SK-N-SH (cell line): ENCODE measurements around the gene DDX28. TPM values are rescaled to one million over a fixed set of nuclear protein-coding genes. Genes with fewer than 3 reads are reported as not detected.
A peak's percentile ranks its signal among the peaks of the same experiment; 100 is the strongest.

Source experiments
- CTCF ChIA-PET: fragments of 300-600, 350-600 bp; formaldehyde crosslinking; extraction: SDS; loops from one replicate; lab custom pipeline; 2021; lab: Yijun Ruan, JAX
- POLR2A ChIA-PET: fragments of 350-600 bp; sonication (Branson Sonifier 250); formaldehyde crosslinking; extraction: SDS; loops from one replicate; lab custom pipeline; 2020; ENCODE audit warnings: antibody characterized with exemption, inconsistent platforms; lab: Yijun Ruan, JAX
- DNase-seq: peaks from one replicate; pipeline ENCODE4 v3.0.0; 2012
- H2AFZ ChIP-seq: fragments of 200-600 bp; sonication (generic); 2 replicates; pipeline ENCODE4 v1.8.1; 2016; ENCODE audit warnings: antibody characterized with exemption, mild to moderate bottlenecking, low read depth
- H3F3A ChIP-seq: fragments of 200-600 bp; sonication (generic); replicated peaks from 2 replicates; pipeline ENCODE3; 2016; ENCODE audit warnings: antibody characterized with exemption, mild to moderate bottlenecking; ENCODE audit not compliant: insufficient read depth
- H3K27ac ChIP-seq, 2 experiments: fragments of 200-500 bp in 1 of 2; fragments of 200-600 bp in 1 of 2; sonication (Bioruptor generic) in 1 of 2; sonication (generic), shearing (Covaris generic) in 1 of 2; 2 replicates each; pipeline versions ENCODE4 v1.5.1 to v1.6.1; 2014 to 2016; ENCODE audit warnings: low read depth in 2 of 2, inconsistent platforms in 1 of 2, low read length in 1 of 2, mild to moderate bottlenecking in 1 of 2, mixed read lengths in 1 of 2
- H3K27me3 ChIP-seq: fragments of 200-600 bp; sonication (generic), shearing (Covaris generic); 2 replicates; pipeline ENCODE4 v1.6.1; 2016; ENCODE audit warnings: mixed run types; ENCODE audit not compliant: insufficient read depth
- H3K36me3 ChIP-seq, 2 experiments: fragments of 200-500 bp in 1 of 2; fragments of 200-600 bp in 1 of 2; sonication (Bioruptor generic) in 1 of 2; sonication (generic) in 1 of 2; replicated peaks in 1 of 2; 2 replicates each; pipeline versions ENCODE3 to v1.5.1; 2014 to 2016; ENCODE audit warnings: low read length in 1 of 2, mild to moderate bottlenecking in 1 of 2; ENCODE audit not compliant: insufficient read depth in 2 of 2, control insufficient read depth in 1 of 2
- H3K4me1 ChIP-seq, 2 experiments: fragments of 200-500 bp in 1 of 2; fragments of 200-600 bp in 1 of 2; sonication (Bioruptor generic) in 1 of 2; sonication (generic), shearing (Covaris generic) in 1 of 2; 2 replicates each; pipeline versions ENCODE4 v1.5.1 to v1.6.1; 2014 to 2016; ENCODE audit warnings: low read depth in 1 of 2, low read length in 1 of 2, mixed run types in 1 of 2; ENCODE audit not compliant: insufficient read depth in 2 of 2, control insufficient read depth in 1 of 2
- H3K4me2 ChIP-seq: fragments of 200-600 bp; sonication (generic), shearing (Covaris generic); 2 replicates; pipeline ENCODE4 v1.6.1; 2017; ENCODE audit warnings: mixed run types
- H3K4me3 ChIP-seq, 2 experiments: fragments of 200-500 bp in 1 of 2; fragments of 200-600 bp in 1 of 2; sonication (Bioruptor generic) in 1 of 2; sonication (generic), shearing (Covaris generic) in 1 of 2; 2 replicates each; pipeline versions ENCODE4 v1.5.1 to v1.8.1; 2014 to 2016; ENCODE audit warnings: low read depth in 2 of 2, inconsistent platforms in 1 of 2, low read length in 1 of 2, mild to moderate bottlenecking in 1 of 2, mixed read lengths in 1 of 2, moderate library complexity in 1 of 2
- H3K79me2 ChIP-seq: fragments of 200-600 bp; sonication (generic); 2 replicates; pipeline ENCODE4 v1.8.1; 2017; ENCODE audit warnings: mild to moderate bottlenecking; ENCODE audit not compliant: insufficient read depth
- H3K9ac ChIP-seq: fragments of 200-600 bp; sonication (generic); 2 replicates; pipeline ENCODE4 v1.6.1; 2017; ENCODE audit warnings: mixed run types
- H3K9me2 ChIP-seq: fragments of 200-600 bp; sonication (generic); 2 replicates; pipeline ENCODE4 v1.6.1; 2017; ENCODE audit warnings: mixed run types
- H3K9me3 ChIP-seq: fragments of 200-600 bp; sonication (generic); 2 replicates; pipeline ENCODE4 v1.6.1; 2017; ENCODE audit warnings: mixed run types, mild to moderate bottlenecking, moderate library complexity
- H4K20me1 ChIP-seq: fragments of 200-600 bp; sonication (generic); 2 replicates; pipeline ENCODE4 v1.6.1; 2017; ENCODE audit warnings: mild to moderate bottlenecking, mixed run types; ENCODE audit not compliant: insufficient read depth
- CTCF ChIP-seq: fragments of 200-600 bp; sonication (generic); IDR thresholded peaks from 2 replicates; pipeline ENCODE4 v1.6.1; 2017; ENCODE audit warnings: antibody characterized with exemption, mild to moderate bottlenecking, moderate library complexity
- ELF1 ChIP-seq: IDR thresholded peaks from 2 replicates; pipeline ENCODE4 v1.4.0; 2012
- EP300 ChIP-seq, 2 experiments: IDR thresholded peaks; 2 replicates each; pipeline versions ENCODE4 v1.4.0 to v1.6.1; 2012; ENCODE audit warnings: borderline replicate concordance in 1 of 2, low read depth in 1 of 2, low read length in 1 of 2
- EZH2phosphoT487 ChIP-seq: fragments of 200-600 bp; sonication (generic); IDR thresholded peaks from 2 replicates; pipeline ENCODE4 v1.6.1; 2017; ENCODE audit warnings: low read depth, mixed run types, mild to moderate bottlenecking, antibody characterized with exemption, moderate library complexity, borderline replicate concordance
- FOSL2 ChIP-seq: IDR thresholded peaks from 2 replicates; pipeline ENCODE4 v1.4.0; 2012; ENCODE audit warnings: low read depth, mild to moderate bottlenecking, moderate library complexity, borderline replicate concordance
- GABPA ChIP-seq: IDR thresholded peaks from 2 replicates; pipeline ENCODE4 v1.4.0; 2012; ENCODE audit warnings: low read depth, mild to moderate bottlenecking
- GATA2 ChIP-seq: sonication (generic); formaldehyde crosslinking; IDR thresholded peaks from 2 replicates; pipeline ENCODE4 v1.5.0; 2020; ENCODE audit warnings: mild to moderate bottlenecking, missing genetic modification reagents
- MEF2A ChIP-seq: IDR thresholded peaks from 2 replicates; pipeline ENCODE4 v1.4.0; 2012; ENCODE audit warnings: low read depth, borderline replicate concordance
- NFIC ChIP-seq: IDR thresholded peaks from 2 replicates; pipeline ENCODE4 v1.4.0; 2012; ENCODE audit warnings: borderline replicate concordance
- NRF1 ChIP-seq: IDR thresholded peaks from 2 replicates; pipeline ENCODE4 v1.6.1; 2012; ENCODE audit warnings: low read depth, mild to moderate bottlenecking, low read length
- PBX3 ChIP-seq: IDR thresholded peaks from 2 replicates; pipeline ENCODE4; 2012
- RAD21 ChIP-seq: IDR thresholded peaks from 2 replicates; pipeline ENCODE4 v1.6.1; 2012; ENCODE audit warnings: mild to moderate bottlenecking, low read length
- RCOR1 ChIP-seq: fragments of 150-350 bp; IDR thresholded peaks from 2 replicates; pipeline ENCODE4 v1.6.1; 2017; ENCODE audit warnings: antibody characterized with exemption, low read length
- REST ChIP-seq: IDR thresholded peaks from 2 replicates; pipeline ENCODE4 v1.6.1; 2012; ENCODE audit warnings: mild to moderate bottlenecking, low read depth, low read length, moderate library complexity
- RXRA ChIP-seq: IDR thresholded peaks from 2 replicates; pipeline ENCODE4 v1.4.0; 2012; ENCODE audit warnings: low read depth, mild to moderate bottlenecking, borderline replicate concordance
- SMC3 ChIP-seq: IDR thresholded peaks from 2 replicates; pipeline ENCODE4 v1.6.1; 2012; ENCODE audit warnings: low read depth, low read length, improper control_type of control experiment
- TCF12 ChIP-seq: IDR thresholded peaks from 2 replicates; pipeline ENCODE4 v1.4.0; 2012
- TEAD4 ChIP-seq: IDR thresholded peaks from 2 replicates; pipeline ENCODE4 v1.4.0; 2012; ENCODE audit warnings: mild to moderate bottlenecking, borderline replicate concordance; ENCODE audit not compliant: insufficient read depth
- USF1 ChIP-seq: IDR thresholded peaks from 2 replicates; pipeline ENCODE4 v1.4.0; 2012; ENCODE audit warnings: low read depth, borderline replicate concordance
- USF2 ChIP-seq: fragments of 150-350 bp; IDR thresholded peaks from 2 replicates; pipeline ENCODE4 v1.6.1; 2017; ENCODE audit warnings: antibody characterized with exemption, low read length, low read depth, borderline replicate concordance
- WGBS: methylation state at CpG from one replicate; pipeline ENCODE4 v1.1.6; 2017; ENCODE audit warnings: low lambda C conversion rate; 5-methylcytosine and 5-hydroxymethylcytosine counted together
- polyA plus RNA-seq, 3 experiments: library from polyadenylated mRNA; depleted of rRNA; stranded (reverse); fragments of >200 nt; gene quantifications; 2 replicates each; pipeline ENCODE4 v1.2.3, GENCODE V29; 2012

DDX28 gene
- polyA plus RNA-seq, 1 of the 3 experiments (the other 2 are of a cell fraction): 10.8 TPM

- no peak for TF ChIP-seq FOSL2
- no peak for TF ChIP-seq USF2
- no peak for TF ChIP-seq GABPA
- TF ChIP-seq TCF12: no peak
- TF ChIP-seq EP300 (IDR thresholded peaks at IDR 0.05; ENCODE audit: borderline replicate concordance in 1 of 2, low read depth in 1 of 2, low read length in 1 of 2): no peak
- no peak for TF ChIP-seq REST
- no peak for TF ChIP-seq PBX3
- no peak for TF ChIP-seq NFIC
- no peak for TF ChIP-seq RAD21
- TF ChIP-seq USF1: no peak
- TF ChIP-seq GATA2 (CRISPR knock-in tag): no peak
- TF ChIP-seq SMC3: no peak
- TF ChIP-seq RCOR1: no peak
- no peak for TF ChIP-seq MEF2A
- no peak for TF ChIP-seq TEAD4
- no peak for TF ChIP-seq ELF1
- TF ChIP-seq RXRA: no peak
- TF ChIP-seq NRF1: no peak
- no peak for TF ChIP-seq EZH2phosphoT487
- no peak for TF ChIP-seq CTCF
- Histone ChIP-seq H3K4me2 (peak overlapping the region; percentile 66; the same call in 1 of the 2 replicates), H4K20me1 (no peaks in the 10 kb centered on the region), H3K79me2 (no peaks in the 10 kb centered on the region), H3F3A (no peaks in the 10 kb centered on the region), H3K27me3 (no peaks in the 10 kb centered on the region), H2AFZ (no peak overlapping the region), H3K9me3 (no peaks in the 10 kb centered on the region), H3K27ac (no peak overlapping the region), H3K4me1 (peaks cover 0 to 7% of the 10 kb centered on the region in 2 experiments; a peak in 1 of 4 replicates), H3K9me2 (no peaks in the 10 kb centered on the region), H3K36me3 (no peaks in the 10 kb centered on the region), H3K9ac (no peak overlapping the region), H3K4me3 (peak overlapping the region in 1 of 2 experiments; percentile 56; a peak in 2 of 4 replicates)
- CTCF ChIA-PET: interaction anchor here (1.0 to 3.9 kb wide), 7 partner anchors 12 to 236 kb away, joined by 3 to 25 read pairs (median 4); no protein-coding TSS in a partner anchor
- POLR2A ChIA-PET: no interaction called here
- WGBS: 69% methylated on average over 15 of the region's 20 CpGs
- no peak for DNase-seq
Measured at GRCh38 chr16:67992661-67993206, 30.3 kb downstream of the DDX28 start.
